B cell (primary cell): ENCODE measurements around the gene PCDHGB1. TPM values are rescaled to one million over a fixed set of nuclear protein-coding genes. Genes with fewer than 3 reads are reported as not detected.
"Not testable (repeated sequence)": the region's sequence is repeated elsewhere in the genome, so short reads cannot be mapped to it uniquely, and the experiment has no call there.

Source experiments
- ATAC-seq: fragments of 200-7000 bp; cut with Tn5 transposase; one replicate; pipeline ENCODE4 v1.10.0; 2021; ENCODE audit warnings: low read depth, mild to moderate bottlenecking, moderate number of reproducible peaks, moderate library complexity
- CTCF ChIA-PET: fragments of 350-600 bp; sonication (Branson Sonifier 250); formaldehyde crosslinking; loops from one replicate; lab custom pipeline; 2021; ENCODE audit warnings: antibody characterized with exemption, inconsistent platforms; lab: Charles Lee
- POLR2A ChIA-PET: fragments of 350-600 bp; sonication (Branson Sonifier 250); formaldehyde crosslinking; loops from one replicate; lab custom pipeline; 2021; ENCODE audit warnings: antibody characterized with exemption; lab: Charles Lee
- DNase-seq: peaks from one replicate; pipeline ENCODE4 v3.0.0; 2013
- H2AFZ ChIP-seq: 2 replicates; pipeline ENCODE4 v1.6.1; 2012; ENCODE audit warnings: mild to moderate bottlenecking, low read depth, low read length; ENCODE audit not compliant: insufficient read depth, poor library complexity, severe bottlenecking
- H3K27ac ChIP-seq, 2 donors: 1 replicate in 1 of 2; 2 replicates in 1 of 2; pipeline ENCODE4 v1.5.1; 2012 to 2013; ENCODE audit warnings: low read length in 2 of 2, mild to moderate bottlenecking in 2 of 2, moderate library complexity in 1 of 2
- H3K27me3 ChIP-seq, 4 experiments: fragments of 200-600 bp in 1 of 4; sonication (generic) in 1 of 4; replicated peaks in 1 of 4; 1 replicate in 2 of 4; 2 replicates in 2 of 4; pipeline versions ENCODE4 v1.6.1 to v1.7.0; 2013 to 2016; ENCODE audit warnings: low read length in 3 of 4, mild to moderate bottlenecking in 2 of 4, mixed read lengths in 1 of 4, moderate library complexity in 1 of 4; ENCODE audit not compliant: insufficient read depth in 4 of 4, control insufficient read depth in 3 of 4; ENCODE audit errors: control extremely low read depth in 1 of 4
- H3K36me3 ChIP-seq, 2 experiments: replicated peaks in 1 of 2; 1 replicate in 1 of 2; 2 replicates in 1 of 2; pipeline versions ENCODE4 v1.6.1 to v1.7.1; 2013; ENCODE audit warnings: low read length in 1 of 2; ENCODE audit not compliant: insufficient read depth in 2 of 2, control insufficient read depth in 1 of 2; ENCODE audit errors: control extremely low read depth in 1 of 2, extremely low read depth in 1 of 2
- H3K4me1 ChIP-seq, 2 donors: fragments of 200-600 bp in 1 of 2; sonication (generic) in 1 of 2; 1 replicate in 1 of 2; 2 replicates in 1 of 2; pipeline versions ENCODE4 v1.5.1 to v1.6.1; 2013 to 2017; ENCODE audit warnings: low read length in 2 of 2; ENCODE audit not compliant: control insufficient read depth in 2 of 2, insufficient read depth in 2 of 2
- H3K4me2 ChIP-seq: replicated peaks from 2 replicates; pipeline ENCODE3; 2012; ENCODE audit warnings: mild to moderate bottlenecking, low read depth, low read length; ENCODE audit not compliant: poor library complexity, severe bottlenecking
- H3K4me3 ChIP-seq, 5 experiments: fragments of 200-600 bp in 1 of 5; sonication (generic) in 1 of 5; 1 replicate in 3 of 5; 2 replicates in 2 of 5; pipeline versions ENCODE4 v1.5.1 to v1.7.0; 2011 to 2016; ENCODE audit warnings: low read length in 4 of 5, mild to moderate bottlenecking in 4 of 5, low read depth in 2 of 5, control low read depth in 1 of 5, moderate library complexity in 1 of 5; ENCODE audit not compliant: insufficient read depth in 1 of 5; ENCODE audit errors: control extremely low read depth in 1 of 5, extremely low read depth in 1 of 5
- H3K79me2 ChIP-seq: fragments of 200-600 bp; sonication (generic); one replicate; pipeline ENCODE4 v1.6.0; 2016; ENCODE audit warnings: low read length; ENCODE audit not compliant: control insufficient read depth, insufficient read depth
- H3K9ac ChIP-seq: fragments of 200-600 bp; sonication (generic); 2 replicates; pipeline ENCODE4 v1.6.1; 2017; ENCODE audit warnings: mild to moderate bottlenecking, low read length, moderate library complexity
- H3K9me3 ChIP-seq, 3 donors: one replicate each; pipeline versions ENCODE4 v1.6.1 to v1.7.1; 2013; ENCODE audit warnings: low read length in 2 of 3; ENCODE audit not compliant: control insufficient read depth in 2 of 3, insufficient read depth in 1 of 3; ENCODE audit errors: control extremely low read depth in 1 of 3
- H4K20me1 ChIP-seq: 2 replicates; pipeline ENCODE4 v1.6.0; 2012; ENCODE audit warnings: mild to moderate bottlenecking, low read length; ENCODE audit not compliant: insufficient read depth, control insufficient read depth, poor library complexity, severe bottlenecking
- H3K27ac Mint-ChIP-seq: one replicate; pipeline ENCODE4 v1.8.0; 2021; ENCODE audit warnings: mixed read lengths
- H3K27me3 Mint-ChIP-seq: one replicate; pipeline ENCODE4 v1.8.0; 2021; ENCODE audit warnings: mixed read lengths
- H3K4me1 Mint-ChIP-seq: one replicate; pipeline ENCODE4 v1.8.0; 2021; ENCODE audit warnings: mixed read lengths
- H3K4me3 Mint-ChIP-seq: one replicate; pipeline ENCODE4 v1.8.0; 2021; ENCODE audit warnings: mixed read lengths
- H3K9me3 Mint-ChIP-seq: one replicate; pipeline ENCODE4 v1.8.0; 2022; ENCODE audit warnings: mixed read lengths; ENCODE audit not compliant: insufficient read depth
- EZH2 ChIP-seq: IDR thresholded peaks from 2 replicates; pipeline ENCODE4 v1.6.1; 2012; ENCODE audit warnings: borderline replicate concordance, low read depth, mild to moderate bottlenecking, moderate library complexity, low read length; ENCODE audit not compliant: insufficient read depth, poor library complexity, severe bottlenecking
- WGBS: methylation state at CpG from one replicate; pipeline ENCODE4 v1.1.5; 2013; ENCODE audit warnings: missing lambda C conversion rate; ENCODE audit not compliant: insufficient coverage; 5-methylcytosine and 5-hydroxymethylcytosine counted together
- intact Hi-C: fragments of 100-400 bp; cut with micrococcal nuclease; formaldehyde crosslinking; loops from one replicate; pipeline ENCODE4 v1.10.0; 2022
- polyA plus RNA-seq: library from polyadenylated mRNA; depleted of rRNA; stranded (reverse); fragments of >200 nt; gene quantifications from 2 replicates; pipeline ENCODE4 v1.2.3, GENCODE V29; 2012
- total RNA-seq, 2 donors: library from RNA; stranded (reverse); fragments of 120-200 nt in 1 of 2; gene quantifications; 1 replicate in 1 of 2; 2 replicates in 1 of 2; pipeline versions ENCODE4 v1.2.3 to v1.2.4, GENCODE V29; 2013 to 2022
- TF ChIP-seq, protein P1 (sequence below): fragments of 200-600 bp; IDR thresholded peaks from one replicate; pipeline ENCODE4 v1.8.0; 2022; ENCODE audit warnings: antibody characterized with exemption, mild to moderate bottlenecking

The PCDHGB1 gene
- total and polyA plus RNA-seq, 2 donors (not counting 1 experiment from before 2014, with no cell fraction given) = 0.10 to 0.69 TPM

DNA sequence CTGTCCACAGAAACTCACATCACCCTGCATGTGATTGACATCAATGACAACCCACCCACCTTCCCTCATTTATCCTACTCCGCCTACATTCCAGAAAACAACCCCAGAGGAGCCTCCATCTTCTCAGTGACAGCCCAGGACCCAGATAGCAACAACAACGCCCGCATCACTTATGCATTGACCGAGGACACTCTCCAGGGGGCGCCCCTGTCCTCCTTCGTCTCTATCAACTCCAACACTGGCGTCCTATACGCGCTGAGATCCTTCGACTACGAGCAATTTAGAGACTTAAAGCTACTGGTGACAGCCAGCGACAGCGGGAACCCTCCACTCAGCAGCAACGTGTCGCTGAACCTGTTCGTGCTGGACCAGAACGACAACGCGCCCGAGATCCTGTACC, 4.6 kb upstream of the PCDHGB1 start:
- ATAC-seq = no peak
- H2AFZ ChIP-seq = no peak overlapping the region
- H3K27me3 ChIP-seq = peaks cover 0 to 51% (median 25%) of the 10 kb centered on the region in 4 experiments
- Mint-ChIP-seq H3K4me1 (peaks cover 3% of the 10 kb centered on the region), H3K9me3 (peaks cover 5% of the 10 kb centered on the region), H3K27ac (no peak overlapping the region), H3K27me3 (peaks cover 61% of the 10 kb centered on the region), H3K4me3 (no peak overlapping the region)
- H3K9ac ChIP-seq = no peak overlapping the region
- H3K4me1 ChIP-seq = peaks cover 0 to 5% of the 10 kb centered on the region in 2 donors
- H4K20me1 ChIP-seq = no peaks in the 10 kb centered on the region
- H3K36me3 ChIP-seq = no peaks in the 10 kb centered on the region
- TF ChIP-seq, protein P1, sequence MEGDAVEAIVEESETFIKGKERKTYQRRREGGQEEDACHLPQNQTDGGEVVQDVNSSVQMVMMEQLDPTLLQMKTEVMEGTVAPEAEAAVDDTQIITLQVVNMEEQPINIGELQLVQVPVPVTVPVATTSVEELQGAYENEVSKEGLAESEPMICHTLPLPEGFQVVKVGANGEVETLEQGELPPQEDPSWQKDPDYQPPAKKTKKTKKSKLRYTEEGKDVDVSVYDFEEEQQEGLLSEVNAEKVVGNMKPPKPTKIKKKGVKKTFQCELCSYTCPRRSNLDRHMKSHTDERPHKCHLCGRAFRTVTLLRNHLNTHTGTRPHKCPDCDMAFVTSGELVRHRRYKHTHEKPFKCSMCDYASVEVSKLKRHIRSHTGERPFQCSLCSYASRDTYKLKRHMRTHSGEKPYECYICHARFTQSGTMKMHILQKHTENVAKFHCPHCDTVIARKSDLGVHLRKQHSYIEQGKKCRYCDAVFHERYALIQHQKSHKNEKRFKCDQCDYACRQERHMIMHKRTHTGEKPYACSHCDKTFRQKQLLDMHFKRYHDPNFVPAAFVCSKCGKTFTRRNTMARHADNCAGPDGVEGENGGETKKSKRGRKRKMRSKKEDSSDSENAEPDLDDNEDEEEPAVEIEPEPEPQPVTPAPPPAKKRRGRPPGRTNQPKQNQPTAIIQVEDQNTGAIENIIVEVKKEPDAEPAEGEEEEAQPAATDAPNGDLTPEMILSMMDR = no peak
- TF ChIP-seq EZH2 = no peak
- H3K4me3 ChIP-seq = no peak overlapping the region
- no peak overlapping the region for H3K27ac ChIP-seq
- no peak overlapping the region for H3K4me2 ChIP-seq
- CTCF ChIA-PET = no interaction called here
- intact Hi-C loops = no loop called here
- 47% methylated on average over 16 of the region's 20 CpGs for WGBS
- no peak for DNase-seq
- peaks cover 0 to 50% (median 33%) of the 10 kb centered on the region in 3 donors for H3K9me3 ChIP-seq
- POLR2A ChIA-PET = no interaction called here
- H3K79me2 ChIP-seq = no peaks in the 10 kb centered on the region

DNA sequence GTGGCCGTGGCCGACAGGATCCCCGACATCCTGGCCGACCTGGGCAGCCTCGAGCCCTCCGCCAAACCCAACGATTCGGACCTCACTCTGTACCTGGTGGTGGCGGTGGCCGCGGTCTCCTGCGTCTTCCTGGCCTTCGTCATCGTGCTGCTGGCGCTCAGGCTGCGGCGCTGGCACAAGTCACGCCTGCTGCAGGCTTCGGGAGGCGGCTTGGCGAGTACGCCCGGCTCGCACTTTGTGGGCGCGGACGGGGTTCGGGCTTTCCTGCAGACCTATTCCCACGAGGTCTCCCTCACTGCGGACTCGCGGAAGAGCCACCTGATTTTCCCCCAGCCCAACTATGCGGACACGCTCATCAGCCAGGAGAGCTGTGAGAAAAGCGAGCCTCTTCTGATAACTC, 3.9 kb upstream of the PCDHGB1 start:
- H4K20me1 ChIP-seq, H3K27ac ChIP-seq, POLR2A ChIA-PET, H3K27ac Mint-ChIP-seq, H3K9ac ChIP-seq, H3K4me1 Mint-ChIP-seq, H2AFZ ChIP-seq, H3K4me2 ChIP-seq, H3K79me2 ChIP-seq, H3K4me3 Mint-ChIP-seq, intact Hi-C loops, H3K4me1 ChIP-seq, H3K9me3 Mint-ChIP-seq, ATAC-seq, H3K4me3 ChIP-seq, H3K36me3 ChIP-seq, DNase-seq, CTCF ChIA-PET: not testable (repeated sequence)
- Histone ChIP-seq H3K27me3 (peaks cover 0 to 55% (median 31%) of the 10 kb centered on the region in 4 experiments), H3K9me3 (peaks cover 2 to 49% (median 34%) of the 10 kb centered on the region in 3 donors)
- H3K27me3 Mint-ChIP-seq = peaks cover 67% of the 10 kb centered on the region
- WGBS = 31% methylated on average over 7 of the region's 35 CpGs
